ENCODE measurements around the gene TMEM250. TPM values are rescaled to one million over a fixed set of nuclear protein-coding genes. Genes with fewer than 3 reads are reported as not detected.

TMEM250 gene
- polyA plus RNA-seq, 1 donor (not counting 4 experiments of a cell fraction or from before 2014, with no cell fraction given), result 9.9 TPM

DNA sequence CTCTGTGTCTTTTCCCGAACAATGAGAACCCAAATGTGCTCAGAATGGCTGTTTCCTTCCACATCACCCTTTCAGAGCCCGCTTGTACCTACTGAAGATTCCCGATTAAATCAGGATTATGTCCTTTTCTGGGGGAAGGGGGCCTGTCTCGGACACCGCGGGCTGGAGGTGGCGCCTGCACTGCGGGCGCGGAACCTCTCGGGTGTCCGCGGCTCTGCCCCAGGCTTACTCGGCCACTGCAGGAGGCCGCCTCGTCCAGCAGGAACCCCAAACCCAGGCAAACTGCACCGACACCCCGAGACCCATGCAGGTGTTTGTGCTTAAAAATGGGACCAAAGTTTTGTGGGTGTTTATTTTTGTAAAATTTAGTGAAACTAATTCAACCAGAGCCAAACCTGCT, 8.6 kb upstream of the TMEM250 start:
- Histone ChIP-seq H2AFZ (ENCODE audit: control insufficient read depth, low read length) (no peak overlapping the region), H3K9me3 (ENCODE audit: control insufficient read depth, low read depth, low read length) (no peaks in the 10 kb centered on the region), H3K4me3 (ENCODE audit: control insufficient read depth in 2 of 3, extremely low read depth in 1 of 3, insufficient read depth in 2 of 3, low read depth in 1 of 3, low read length in 3 of 3) (no peak overlapping the region), H3K9me1 (ENCODE audit: control insufficient read depth, extremely low read depth, insufficient read depth, low read length) (no peaks in the 10 kb centered on the region), H3K27ac (ENCODE audit: control insufficient read depth, insufficient read depth, low read length) (no peak overlapping the region), H3K4me2 (ENCODE audit: control insufficient read depth, extremely low read depth, insufficient read depth, low read depth, low read length) (no peak overlapping the region), H3K4me1 (ENCODE audit: control insufficient read depth, extremely low read depth, insufficient read depth, low read length) (peaks cover 5% of the 10 kb centered on the region), H3K27me3 (ENCODE audit: control insufficient read depth, extremely low read depth, insufficient read depth, low read length) (peaks cover 42% of the 10 kb centered on the region), H3K9ac (ENCODE audit: control insufficient read depth, extremely low read depth, insufficient read depth, low read length) (no peak overlapping the region), H3K79me2 (ENCODE audit: control insufficient read depth, insufficient read depth, low read length) (no peaks in the 10 kb centered on the region), H3K36me3 (ENCODE audit: control insufficient read depth in 2 of 2, extremely low read depth in 1 of 2, insufficient read depth in 2 of 2, low read length in 2 of 2) (no peaks in the 10 kb centered on the region), H4K20me1 (ENCODE audit: control insufficient read depth, extremely low read depth, insufficient read depth, low read length) (no peaks in the 10 kb centered on the region)
- FAIRE-seq (no peak), DNase-seq (ENCODE audit: low read depth, low spot score) (no peak)
- dilution Hi-C loops (cut with MboI; ENCODE audit: extremely low pct_ligation_motif_present, low sequenced_read_pairs), result no loop called here
- TF ChIP-seq, protein P1, sequence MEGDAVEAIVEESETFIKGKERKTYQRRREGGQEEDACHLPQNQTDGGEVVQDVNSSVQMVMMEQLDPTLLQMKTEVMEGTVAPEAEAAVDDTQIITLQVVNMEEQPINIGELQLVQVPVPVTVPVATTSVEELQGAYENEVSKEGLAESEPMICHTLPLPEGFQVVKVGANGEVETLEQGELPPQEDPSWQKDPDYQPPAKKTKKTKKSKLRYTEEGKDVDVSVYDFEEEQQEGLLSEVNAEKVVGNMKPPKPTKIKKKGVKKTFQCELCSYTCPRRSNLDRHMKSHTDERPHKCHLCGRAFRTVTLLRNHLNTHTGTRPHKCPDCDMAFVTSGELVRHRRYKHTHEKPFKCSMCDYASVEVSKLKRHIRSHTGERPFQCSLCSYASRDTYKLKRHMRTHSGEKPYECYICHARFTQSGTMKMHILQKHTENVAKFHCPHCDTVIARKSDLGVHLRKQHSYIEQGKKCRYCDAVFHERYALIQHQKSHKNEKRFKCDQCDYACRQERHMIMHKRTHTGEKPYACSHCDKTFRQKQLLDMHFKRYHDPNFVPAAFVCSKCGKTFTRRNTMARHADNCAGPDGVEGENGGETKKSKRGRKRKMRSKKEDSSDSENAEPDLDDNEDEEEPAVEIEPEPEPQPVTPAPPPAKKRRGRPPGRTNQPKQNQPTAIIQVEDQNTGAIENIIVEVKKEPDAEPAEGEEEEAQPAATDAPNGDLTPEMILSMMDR (optimal IDR thresholded peaks at IDR 0.05 in 1 of 3, IDR thresholded peaks at IDR 0.05 in 1 of 3, conservative IDR thresholded peaks at IDR 0.05 in 1 of 3; ENCODE audit: extremely low read depth in 1 of 3, insufficient read depth in 2 of 3, low read length in 3 of 3), result no peak
- no peak for TF ChIP-seq EZH2 (IDR thresholded peaks at IDR 0.05; ENCODE audit: low read length)

DNA sequence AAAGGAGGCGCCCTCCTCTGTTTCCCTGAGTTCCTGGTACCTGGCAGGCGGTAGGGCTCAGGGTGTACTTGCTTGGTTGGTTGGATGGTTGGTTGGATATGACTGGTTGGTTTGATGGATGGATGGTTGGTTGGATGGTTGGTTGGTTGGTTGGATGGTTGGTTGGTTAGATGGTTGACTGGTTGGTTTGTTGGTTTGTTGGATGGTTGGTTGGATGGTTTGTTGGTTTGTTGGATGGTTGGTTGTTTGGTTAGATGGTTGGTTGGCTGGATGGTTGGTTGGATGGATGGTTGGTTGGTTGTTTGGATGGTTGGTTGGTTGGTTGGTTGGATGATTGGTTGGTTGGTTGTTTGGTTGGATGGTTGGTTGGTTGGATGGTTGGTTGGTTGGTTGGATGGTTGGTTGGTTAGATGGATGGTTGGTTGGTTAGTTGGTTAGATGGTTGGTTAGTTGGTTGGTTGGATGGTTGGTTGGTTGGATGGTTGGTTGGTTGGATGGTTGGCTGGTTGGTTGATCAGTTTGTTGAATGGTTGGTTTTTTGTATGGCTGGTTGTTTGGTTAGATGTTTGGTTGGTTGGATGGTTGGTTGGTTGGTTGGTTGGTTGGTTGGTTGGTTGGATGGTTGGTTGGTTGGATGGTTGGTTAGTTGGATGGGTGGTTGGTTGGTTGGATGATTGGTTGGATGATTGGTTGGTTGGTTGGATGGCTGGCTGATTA, 6.5 kb upstream of the TMEM250 start:
- no peaks in the 10 kb centered on the region for H3K36me3 ChIP-seq (ENCODE audit: control insufficient read depth in 2 of 2, extremely low read depth in 1 of 2, insufficient read depth in 2 of 2, low read length in 2 of 2)
- H3K9ac ChIP-seq (ENCODE audit: control insufficient read depth, extremely low read depth, insufficient read depth, low read length), result no peak overlapping the region
- DNase-seq (ENCODE audit: low read depth, low spot score) (no peak), FAIRE-seq (no peak)
- H3K9me1 ChIP-seq (ENCODE audit: control insufficient read depth, extremely low read depth, insufficient read depth, low read length), result no peaks in the 10 kb centered on the region
- dilution Hi-C loops (cut with MboI; ENCODE audit: extremely low pct_ligation_motif_present, low sequenced_read_pairs), result no loop called here
- H3K27ac ChIP-seq (ENCODE audit: control insufficient read depth, insufficient read depth, low read length), result no peak overlapping the region
- no peak overlapping the region for H3K4me2 ChIP-seq (ENCODE audit: control insufficient read depth, extremely low read depth, insufficient read depth, low read depth, low read length)
- no peaks in the 10 kb centered on the region for H4K20me1 ChIP-seq (ENCODE audit: control insufficient read depth, extremely low read depth, insufficient read depth, low read length)
- peaks cover 22% of the 10 kb centered on the region for H3K27me3 ChIP-seq (ENCODE audit: control insufficient read depth, extremely low read depth, insufficient read depth, low read length)
- TF ChIP-seq, protein P1 (optimal IDR thresholded peaks at IDR 0.05 in 1 of 3, IDR thresholded peaks at IDR 0.05 in 1 of 3, conservative IDR thresholded peaks at IDR 0.05 in 1 of 3; ENCODE audit: extremely low read depth in 1 of 3, insufficient read depth in 2 of 3, low read length in 3 of 3), result no peak
- TF ChIP-seq EZH2 (IDR thresholded peaks at IDR 0.05; ENCODE audit: low read length), result no peak
- no peak overlapping the region for H2AFZ ChIP-seq (ENCODE audit: control insufficient read depth, low read length)
- peaks cover 4% of the 10 kb centered on the region for H3K4me1 ChIP-seq (ENCODE audit: control insufficient read depth, extremely low read depth, insufficient read depth, low read length)
- H3K4me3 ChIP-seq (ENCODE audit: control insufficient read depth in 2 of 3, extremely low read depth in 1 of 3, insufficient read depth in 2 of 3, low read depth in 1 of 3, low read length in 3 of 3), result no peak overlapping the region
- H3K79me2 ChIP-seq (ENCODE audit: control insufficient read depth, insufficient read depth, low read length), result no peaks in the 10 kb centered on the region
- H3K9me3 ChIP-seq (ENCODE audit: control insufficient read depth, low read depth, low read length), result no peaks in the 10 kb centered on the region

Measured in keratinocyte (primary cell).